GM19372 (cell line): Measurements from ENCODE around the gene CEP120.
A peak's percentile ranks its signal among the peaks of the same experiment; 100 is the strongest.
"Not testable (repeated sequence)": the region's sequence is repeated elsewhere in the genome, so short reads cannot be mapped to it uniquely, and the experiment has no call there.

Experiments
- ATAC-seq: cut with Tn5 transposase; IDR thresholded peaks from one replicate; pipeline ENCODE4 v1.9.1; 2021; ENCODE audit warnings: mild to moderate bottlenecking, low read depth, moderate library complexity; ENCODE audit not compliant: unreplicated experiment

Gene CEP120

GRCh38 chr5:123423278-123424149 lies at the start of gene CEP120:
Gene CEP120 (minus strand): TSS chr5:123423403. CDS start chr5:123422998, 405 bp downstream.
- peak; percentile 97 for ATAC-seq

GRCh38 chr5:123472150-123472924 lies 49.1 kb upstream of the CEP120 start:
- no peak for ATAC-seq

GRCh38 chr5:123471385-123471784 lies 48.2 kb upstream of the CEP120 start:
- ATAC-seq: no peak

- not testable (repeated sequence) for ATAC-seq
These were observed 43.6 kb upstream of the CEP120 start for GRCh38 chr5:123466839-123467238.

- no peak for ATAC-seq
These were observed 37.1 kb upstream of the CEP120 start for GRCh38 chr5:123460296-123460729.

- not testable (repeated sequence) for ATAC-seq
These were observed 35.8 kb upstream of the CEP120 start for GRCh38 chr5:123458994-123459393.

- ATAC-seq: no peak
These were observed 33.0 kb upstream of the CEP120 start for GRCh38 chr5:123456242-123456641.

- ATAC-seq: peak; percentile 76
These were observed 32.4 kb upstream of the CEP120 start for GRCh38 chr5:123455640-123456039.

- peak; percentile 42 for ATAC-seq
These were observed 31.9 kb upstream of the CEP120 start for GRCh38 chr5:123455095-123455494.

GRCh38 chr5:123454259-123454911 lies 31.2 kb upstream of the CEP120 start:
- no peak for ATAC-seq

GRCh38 chr5:123452401-123452800 lies 29.2 kb upstream of the CEP120 start:
- ATAC-seq: no peak

GRCh38 chr5:123451047-123451446 lies 27.8 kb upstream of the CEP120 start:
- no peak for ATAC-seq

GRCh38 chr5:123450640-123451039 lies 27.4 kb upstream of the CEP120 start:
- no peak for ATAC-seq

- ATAC-seq: no peak
These were observed 26.9 kb upstream of the CEP120 start for GRCh38 chr5:123450114-123450513.

GRCh38 chr5:123449424-123449974 lies 26.3 kb upstream of the CEP120 start:
- ATAC-seq: no peak

GRCh38 chr5:123448743-123449142 lies 25.5 kb upstream of the CEP120 start:
- ATAC-seq: no peak

GRCh38 chr5:123448017-123448617 lies 24.9 kb upstream of the CEP120 start:
- peak; percentile 84 for ATAC-seq

- no peak for ATAC-seq
These were observed 20.8 kb upstream of the CEP120 start for GRCh38 chr5:123444016-123444415.

GRCh38 chr5:123441408-123441807 lies 18.2 kb upstream of the CEP120 start:
- ATAC-seq: no peak
